SK-N-MC (cell line): ENCODE data around the gene DSN1.

Source experiments
- EZH2 ChIP-seq: fragments of 200-600 bp; sonication (generic); IDR thresholded peaks from one replicate; pipeline ENCODE4 v1.6.1; 2017; ENCODE audit warnings: antibody characterized with exemption
- POLR2AphosphoS5 ChIP-seq: IDR thresholded peaks from 2 replicates; pipeline ENCODE4 v1.6.1; 2012; ENCODE audit warnings: mild to moderate bottlenecking, low read depth, low read length, borderline replicate concordance

DNA sequence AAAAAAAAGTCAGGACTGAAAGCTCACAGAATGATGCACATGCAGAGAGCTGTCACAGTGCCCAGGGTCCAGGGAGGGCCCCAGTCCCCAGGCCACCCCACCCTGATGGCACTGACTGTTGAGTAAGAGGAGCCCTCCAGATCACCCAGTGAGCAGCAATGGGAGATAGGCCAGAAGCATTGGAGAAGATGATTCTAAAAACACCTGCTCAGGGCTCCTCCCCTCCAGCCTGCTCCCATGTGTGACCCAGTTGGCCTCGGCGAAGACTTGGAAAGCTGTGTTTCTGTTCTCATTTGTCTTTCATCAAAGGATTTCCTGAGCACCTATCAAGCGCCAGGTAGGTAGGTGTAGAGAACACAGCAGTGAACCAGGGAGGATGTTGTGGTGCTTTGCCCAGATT lies 43.9 kb upstream of the DSN1 start:
- TF ChIP-seq POLR2AphosphoS5 (no peak), EZH2 (no peak)
